HG03469 (cell line): Measurements from ENCODE around the gene SF3B1.
"Not testable (repeated sequence)": the region's sequence is repeated elsewhere in the genome, so short reads cannot be mapped to it uniquely, and the experiment has no call there.

Experiments
- ATAC-seq: cut with Tn5 transposase; IDR thresholded peaks from one replicate; pipeline ENCODE4 v1.9.1; 2021; ENCODE audit warnings: mild to moderate bottlenecking, moderate library complexity, moderate number of reproducible peaks; ENCODE audit not compliant: unreplicated experiment

Gene SF3B1

GRCh38 chr2:197434541-197435513, at the start of gene SF3B1:
SF3B1 (minus strand) TSS chr2:197435028; CDS start chr2:197434999, 29 bp downstream.
- ATAC-seq = peak; percentile 85

DNA sequence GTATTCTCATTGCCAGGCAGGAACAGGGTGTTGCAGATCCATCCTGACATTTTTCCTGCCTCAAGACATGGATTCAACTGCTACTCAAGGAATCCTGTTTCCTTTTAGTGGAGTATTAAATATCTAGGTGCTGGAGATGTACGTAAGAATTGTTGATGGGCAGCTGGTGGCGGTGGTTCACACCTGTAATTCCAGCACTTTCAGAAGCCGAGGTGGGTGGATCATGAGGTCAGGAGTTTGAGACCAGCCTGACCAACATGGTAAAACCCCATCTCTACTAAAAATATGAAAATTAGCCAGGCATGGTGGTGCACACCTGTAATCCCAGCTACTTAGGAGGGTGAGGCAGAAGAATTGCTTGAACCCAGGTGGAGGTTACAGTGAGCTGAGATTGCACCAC, 49.4 kb upstream of the SF3B1 start:
- ATAC-seq = not testable (repeated sequence)

- ATAC-seq = no peak
Measured at GRCh38 chr2:197480165-197481036, 45.6 kb upstream of the SF3B1 start.

- no peak for ATAC-seq
Measured at GRCh38 chr2:197477797-197478196, 43.0 kb upstream of the SF3B1 start.

GRCh38 chr2:197472166-197472565, 37.3 kb upstream of the SF3B1 start:
- ATAC-seq = no peak

DNA sequence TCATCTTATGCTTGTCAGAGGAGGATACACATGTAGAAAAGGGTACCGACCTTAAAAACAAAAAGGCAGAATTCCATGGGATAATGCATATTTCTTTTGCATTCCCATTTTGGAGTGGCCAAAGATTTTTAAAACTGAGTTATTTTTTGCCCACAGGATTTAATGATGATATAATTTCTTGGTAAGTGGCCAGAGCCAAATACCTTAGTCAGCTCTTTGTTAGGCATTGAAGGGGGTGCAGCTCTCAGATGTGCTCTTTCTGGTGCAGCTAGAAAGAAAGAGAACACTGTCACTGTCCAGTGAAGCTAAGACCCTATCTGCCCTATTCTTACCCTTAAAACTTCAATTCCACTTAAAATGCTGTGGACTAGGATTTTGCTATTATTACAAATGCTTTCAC, 29.3 kb upstream of the SF3B1 start:
- no peak for ATAC-seq

DNA sequence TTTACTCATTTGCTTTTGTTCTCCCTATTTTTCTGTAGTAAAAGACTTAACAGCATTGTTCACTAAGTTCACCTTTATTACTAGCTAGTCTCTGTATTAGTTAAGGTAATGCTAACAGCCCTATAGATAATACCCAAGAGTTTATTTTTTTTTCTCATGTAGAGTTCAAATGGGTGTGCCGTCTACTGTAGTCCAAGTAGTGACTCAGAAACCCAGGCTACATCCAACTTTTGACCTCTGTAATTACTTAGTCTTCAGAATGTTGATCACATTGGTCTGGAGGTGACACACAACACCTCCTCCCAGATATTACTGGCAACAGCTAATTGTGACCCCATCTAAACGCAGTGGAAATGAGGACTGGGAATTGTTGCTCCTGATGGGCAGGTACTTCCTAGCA, 26.2 kb upstream of the SF3B1 start:
- no peak for ATAC-seq

- ATAC-seq = no peak
Measured at GRCh38 chr2:197460649-197461048, 25.8 kb upstream of the SF3B1 start.

DNA sequence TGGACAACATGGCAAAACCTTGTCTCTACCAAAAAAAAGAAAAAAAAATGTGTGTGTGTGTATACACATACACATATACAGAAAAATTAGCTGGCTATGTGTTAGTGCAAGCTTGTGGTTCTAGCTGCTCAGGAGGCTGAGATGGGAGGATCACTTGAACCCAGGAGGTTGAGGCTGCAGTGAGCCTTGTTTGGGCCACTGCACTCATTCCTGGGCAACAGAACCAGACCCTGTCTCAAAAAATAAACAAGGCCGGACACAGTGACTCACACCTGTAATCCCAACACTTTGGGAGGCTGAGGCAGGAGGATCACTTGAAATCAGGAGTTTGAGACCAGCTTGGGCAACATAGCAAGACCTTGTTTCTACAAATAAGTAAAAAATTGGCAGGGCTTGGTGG, 20.6 kb upstream of the SF3B1 start:
- ATAC-seq = no peak

- no peak for ATAC-seq
Measured at GRCh38 chr2:197454923-197455322, 20.1 kb upstream of the SF3B1 start.

GRCh38 chr2:197453914-197454398, 19.1 kb upstream of the SF3B1 start:
- peak; percentile 23 for ATAC-seq

- peak; percentile 92 for ATAC-seq
Measured at GRCh38 chr2:197453123-197453913, 18.5 kb upstream of the SF3B1 start, which contains the start of gene COQ10B. COQ10B (plus strand) TSS chr2:197453552; CDS start chr2:197453561, 9 bp downstream.

GRCh38 chr2:197452754-197453122, 17.9 kb upstream of the SF3B1 start:
- no peak for ATAC-seq

- not testable (repeated sequence) for ATAC-seq
Measured at GRCh38 chr2:197450935-197451358, 16.1 kb upstream of the SF3B1 start.

DNA sequence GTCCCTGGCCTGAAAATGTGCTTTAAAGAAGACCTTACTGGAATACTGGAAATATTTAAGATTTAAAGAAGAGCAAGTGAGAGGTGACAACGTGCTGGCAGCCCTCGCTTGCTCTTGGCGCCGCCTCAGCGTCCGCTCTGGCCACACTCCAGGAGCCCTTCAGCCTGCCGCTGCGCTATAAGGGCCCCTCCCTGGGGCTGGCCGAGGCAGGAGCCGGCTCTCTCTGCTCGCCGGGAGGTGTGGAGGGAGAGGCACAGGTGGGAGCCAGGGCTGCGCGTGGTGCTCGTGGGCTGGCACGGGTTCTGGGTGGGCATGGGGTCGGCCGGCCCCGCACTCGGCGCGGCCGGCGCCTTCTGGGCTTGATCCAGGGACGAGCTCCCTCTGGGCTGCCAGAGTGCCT, 15.6 kb upstream of the SF3B1 start:
- ATAC-seq = no peak

GRCh38 chr2:197446844-197447243, 12.0 kb upstream of the SF3B1 start:
- no peak for ATAC-seq

GRCh38 chr2:197445746-197446145, 10.9 kb upstream of the SF3B1 start:
- no peak for ATAC-seq

DNA sequence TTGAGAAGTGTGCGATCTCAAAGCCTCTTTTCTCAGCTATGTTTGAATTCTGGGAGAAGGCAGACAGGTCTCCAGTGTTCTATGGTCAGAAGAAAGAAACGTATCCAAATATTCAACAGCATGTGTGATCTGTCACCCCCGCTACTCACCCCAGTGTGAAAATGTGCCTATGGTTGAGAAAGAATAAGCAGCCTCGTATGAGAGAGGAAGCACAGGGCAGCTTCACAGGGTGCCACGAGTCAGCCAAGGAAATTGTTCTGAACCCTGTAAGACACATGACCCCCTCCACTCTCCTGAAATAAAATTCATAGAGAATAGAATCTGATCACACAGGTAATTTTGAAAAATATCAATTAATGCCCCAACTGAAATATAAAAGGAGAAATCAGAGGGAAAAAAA, 8.0 kb upstream of the SF3B1 start:
- no peak for ATAC-seq

DNA sequence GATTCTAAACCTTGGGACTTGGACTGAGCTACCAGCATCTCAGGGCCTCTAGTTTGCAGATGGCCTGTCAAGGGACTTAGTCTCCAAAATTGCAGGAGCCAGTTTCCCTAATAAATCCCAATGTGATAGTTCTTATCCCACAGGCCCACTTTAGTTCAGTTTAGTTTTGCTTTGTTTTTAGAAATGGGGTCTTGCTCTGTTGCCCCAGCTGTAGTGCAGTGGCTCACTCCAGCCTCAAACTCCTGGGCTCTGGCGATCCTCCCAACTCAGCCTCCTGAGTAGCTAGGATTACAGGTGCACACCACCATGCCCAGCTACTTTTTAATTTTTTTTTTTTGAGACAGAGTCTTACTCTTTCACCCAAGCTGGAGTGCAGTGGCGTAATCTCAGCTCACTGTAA, 2.6 kb upstream of the SF3B1 start:
- no peak for ATAC-seq

- no peak for ATAC-seq
Measured at GRCh38 chr2:197435598-197436420, 981 bp upstream of the SF3B1 start.
